GM12878 (cell line): ENCODE data around the gene ZNF181.

Source experiments
- ATF2 ChIP-seq: IDR thresholded peaks from 2 replicates; pipeline ENCODE4 v1.6.1; 2012; ENCODE audit warnings: low read length, inconsistent platforms
- CTCF ChIP-seq, 3 experiments: IDR thresholded peaks in 2 of 3; conservative IDR thresholded peaks in 1 of 3; 2 replicates each; pipeline ENCODE4 v1.5.1; 2011; ENCODE audit warnings: low read depth in 3 of 3, low read length in 3 of 3, mild to moderate bottlenecking in 3 of 3, control low read depth in 2 of 3, moderate library complexity in 2 of 3, inconsistent platforms in 1 of 3, mixed read lengths in 1 of 3; ENCODE audit not compliant: control insufficient read depth in 2 of 3, insufficient read depth in 1 of 3; ENCODE audit errors: extremely low read depth in 1 of 3
- EZH2 ChIP-seq: IDR thresholded peaks from 2 replicates; pipeline ENCODE4 v1.6.1; 2012; ENCODE audit warnings: low read depth, mild to moderate bottlenecking, control low read depth, inconsistent platforms, low read length, borderline replicate concordance; ENCODE audit not compliant: control insufficient read depth
- IRF3 ChIP-seq: fragments of 450-650 bp; IDR thresholded peaks from 2 replicates; pipeline ENCODE4 v1.6.1; 2014; ENCODE audit warnings: mild to moderate bottlenecking
- POLR2A ChIP-seq: IDR thresholded peaks from 2 replicates; pipeline ENCODE4 v1.6.1; 2011; ENCODE audit warnings: low read depth, mild to moderate bottlenecking, low read length
- TAF1 ChIP-seq: IDR thresholded peaks from 2 replicates; pipeline ENCODE4 v1.6.1; 2011; ENCODE audit warnings: mild to moderate bottlenecking, low read depth, low read length, borderline replicate concordance
- USF2 ChIP-seq: IDR thresholded peaks from 2 replicates; pipeline ENCODE4 v1.6.1; 2011; ENCODE audit warnings: low read depth, low read length, improper control_type of control experiment, borderline replicate concordance
- YY1 ChIP-seq: IDR thresholded peaks from 2 replicates; pipeline ENCODE4 v1.6.1; 2011; ENCODE audit warnings: low read depth, mild to moderate bottlenecking, low read length
- ZBTB11 ChIP-seq: fragments of 450-650 bp; formaldehyde crosslinking; IDR thresholded peaks from 2 replicates; pipeline ENCODE4 v1.5.0; 2022; ENCODE audit warnings: mild to moderate bottlenecking, missing genetic modification characterization
- ZNF384 ChIP-seq: IDR thresholded peaks from 2 replicates; pipeline ENCODE4 v1.6.1; 2012; ENCODE audit warnings: low read depth, mild to moderate bottlenecking, low read length, improper control_type of control experiment, borderline replicate concordance

GRCh38 chr19:34690372-34690771, 43.7 kb upstream of the ZNF181 start:
- TF ChIP-seq ATF2 = no peak
- TF ChIP-seq USF2 = no peak
- TF ChIP-seq YY1 = no peak
- no peak for TF ChIP-seq ZBTB11 (CRISPR knock-in tag)
- no peak for TF ChIP-seq IRF3
- TF ChIP-seq TAF1 = no peak
- no peak for TF ChIP-seq CTCF (IDR thresholded peaks at IDR 0.05 in 2 of 3, conservative IDR thresholded peaks at IDR 0.05 in 1 of 3; ENCODE audit: control insufficient read depth in 2 of 3, extremely low read depth in 1 of 3, insufficient read depth in 1 of 3, low read depth in 3 of 3, low read length in 3 of 3)
- TF ChIP-seq EZH2 = no peak
- TF ChIP-seq POLR2A = no peak
- TF ChIP-seq ZNF384 = no peak
